KMS-11 (cell line): Measurements from ENCODE around the gene FAXDC2.

ENCODE experiments used
- H2AFZ ChIP-seq: fragments of 200-600 bp; sonication (generic); 2 replicates; pipeline ENCODE4 v1.6.1; 2016; ENCODE audit warnings: antibody characterized with exemption, mixed run types, low read depth
- H3K27ac ChIP-seq: fragments of 200-600 bp; sonication (generic); 2 replicates; pipeline ENCODE4 v1.6.1; 2016; ENCODE audit warnings: mild to moderate bottlenecking, mixed run types
- H3K27me3 ChIP-seq: fragments of 200-600 bp; sonication (generic); 2 replicates; pipeline ENCODE4 v1.6.1; 2017; ENCODE audit warnings: mild to moderate bottlenecking, low read depth, mixed run types, moderate library complexity; ENCODE audit not compliant: insufficient read depth
- H3K36me3 ChIP-seq: fragments of 200-600 bp; sonication (generic); 2 replicates; pipeline ENCODE4 v1.6.1; 2017; ENCODE audit warnings: mild to moderate bottlenecking, mixed run types; ENCODE audit not compliant: insufficient read depth
- H3K4me1 ChIP-seq: fragments of 200-600 bp; sonication (generic); 2 replicates; pipeline ENCODE4 v1.6.1; 2016; ENCODE audit warnings: mild to moderate bottlenecking, low read depth, mixed run types; ENCODE audit not compliant: poor library complexity, severe bottlenecking
- H3K4me2 ChIP-seq: fragments of 200-600 bp; sonication (generic); 2 replicates; pipeline ENCODE4 v1.7.0; 2016; ENCODE audit warnings: mild to moderate bottlenecking, mixed run types
- H3K4me3 ChIP-seq: fragments of 200-600 bp; sonication (generic); IDR thresholded peaks from 2 replicates; pipeline ENCODE4 v1.6.1; 2017; ENCODE audit warnings: low read depth, low read length, mixed read lengths; ENCODE audit not compliant: insufficient read depth
- H3K79me2 ChIP-seq: fragments of 200-600 bp; sonication (generic); 2 replicates; pipeline ENCODE4 v1.6.1; 2016; ENCODE audit warnings: low read depth, mixed run types; ENCODE audit not compliant: insufficient read depth
- H3K9ac ChIP-seq: fragments of 200-600 bp; sonication (generic); 2 replicates; pipeline ENCODE4 v1.6.1; 2016; ENCODE audit warnings: mild to moderate bottlenecking, mixed run types
- H4K20me1 ChIP-seq: fragments of 200-600 bp; sonication (generic); 2 replicates; pipeline ENCODE4 v1.6.1; 2016; ENCODE audit warnings: mild to moderate bottlenecking, mixed run types; ENCODE audit not compliant: insufficient read depth
- TF ChIP-seq, protein P1 (sequence below): fragments of 200-600 bp; sonication (generic); conservative IDR thresholded peaks from 2 replicates; pipeline ENCODE4 v1.6.1; 2017; ENCODE audit warnings: low read depth, mild to moderate bottlenecking, antibody characterized with exemption, low read length, moderate library complexity, mixed read lengths

Gene FAXDC2

DNA sequence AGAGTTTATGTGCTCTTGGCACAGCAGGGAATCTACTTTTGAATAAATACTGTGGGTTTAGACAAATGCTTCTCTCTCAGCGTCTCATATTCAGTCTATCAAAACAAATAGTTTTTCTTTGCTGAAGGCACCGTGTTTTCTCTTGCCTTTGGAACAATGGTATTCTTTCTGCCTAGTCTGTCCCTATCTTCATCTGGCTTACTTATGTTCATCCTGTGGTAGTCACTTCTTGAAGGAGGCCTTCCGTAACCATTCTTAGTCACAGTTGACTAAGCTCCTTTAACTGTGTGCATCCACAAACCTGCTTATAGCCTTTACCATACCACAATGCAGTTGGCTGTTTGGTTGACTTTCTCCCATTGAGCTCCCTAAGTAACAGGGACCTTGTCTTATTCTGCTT lies 49.3 kb downstream of the FAXDC2 start:
- Histone ChIP-seq H4K20me1 (no peaks in the 10 kb centered on the region), H3K27ac (no peak overlapping the region), H2AFZ (no peak overlapping the region), H3K4me3 (no peak overlapping the region), H3K79me2 (peaks cover 6% of the 10 kb centered on the region; the same call in 1 of the 2 replicates), H3K27me3 (no peaks in the 10 kb centered on the region), H3K4me2 (no peak overlapping the region), H3K4me1 (no peaks in the 10 kb centered on the region), H3K9ac (no peak overlapping the region), H3K36me3 (0 out of 2 replicates have a peak, but pooled peaks cover 3% of the 10 kb centered on the region)
- TF ChIP-seq, protein P1, sequence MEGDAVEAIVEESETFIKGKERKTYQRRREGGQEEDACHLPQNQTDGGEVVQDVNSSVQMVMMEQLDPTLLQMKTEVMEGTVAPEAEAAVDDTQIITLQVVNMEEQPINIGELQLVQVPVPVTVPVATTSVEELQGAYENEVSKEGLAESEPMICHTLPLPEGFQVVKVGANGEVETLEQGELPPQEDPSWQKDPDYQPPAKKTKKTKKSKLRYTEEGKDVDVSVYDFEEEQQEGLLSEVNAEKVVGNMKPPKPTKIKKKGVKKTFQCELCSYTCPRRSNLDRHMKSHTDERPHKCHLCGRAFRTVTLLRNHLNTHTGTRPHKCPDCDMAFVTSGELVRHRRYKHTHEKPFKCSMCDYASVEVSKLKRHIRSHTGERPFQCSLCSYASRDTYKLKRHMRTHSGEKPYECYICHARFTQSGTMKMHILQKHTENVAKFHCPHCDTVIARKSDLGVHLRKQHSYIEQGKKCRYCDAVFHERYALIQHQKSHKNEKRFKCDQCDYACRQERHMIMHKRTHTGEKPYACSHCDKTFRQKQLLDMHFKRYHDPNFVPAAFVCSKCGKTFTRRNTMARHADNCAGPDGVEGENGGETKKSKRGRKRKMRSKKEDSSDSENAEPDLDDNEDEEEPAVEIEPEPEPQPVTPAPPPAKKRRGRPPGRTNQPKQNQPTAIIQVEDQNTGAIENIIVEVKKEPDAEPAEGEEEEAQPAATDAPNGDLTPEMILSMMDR = no peak

DNA sequence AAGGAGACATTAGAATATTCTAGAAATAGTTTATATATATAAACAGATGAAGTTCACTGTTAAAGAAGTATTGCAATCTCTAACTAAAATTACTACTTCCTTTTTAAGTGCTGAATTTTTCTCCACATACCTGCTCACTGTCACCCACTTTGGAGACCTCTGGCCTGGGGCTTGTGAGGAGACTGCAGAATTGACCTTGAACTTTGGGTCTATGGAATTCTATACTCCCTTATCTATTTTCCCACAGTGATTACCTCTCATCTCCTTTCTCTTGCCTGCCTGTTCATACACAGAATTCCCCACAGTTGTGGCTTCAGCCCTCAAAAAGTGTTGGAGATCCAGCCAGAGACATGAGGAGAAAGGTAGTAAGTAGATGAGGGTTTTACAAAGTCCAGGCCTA lies 49.8 kb downstream of the FAXDC2 start:
- TF ChIP-seq, protein P1 = no peak
- H2AFZ ChIP-seq = no peak overlapping the region
- H3K4me2 ChIP-seq = no peak overlapping the region
- H3K9ac ChIP-seq = no peak overlapping the region
- no peaks in the 10 kb centered on the region for H3K4me1 ChIP-seq
- H3K27me3 ChIP-seq = no peaks in the 10 kb centered on the region
- no peak overlapping the region for H3K4me3 ChIP-seq
- no peak overlapping the region for H3K27ac ChIP-seq
- peaks cover 6% of the 10 kb centered on the region; the same call in 1 of the 2 replicates for H3K79me2 ChIP-seq
- H3K36me3 ChIP-seq = 0 out of 2 replicates have a peak, but pooled peaks cover 3% of the 10 kb centered on the region
- H4K20me1 ChIP-seq = no peaks in the 10 kb centered on the region

DNA sequence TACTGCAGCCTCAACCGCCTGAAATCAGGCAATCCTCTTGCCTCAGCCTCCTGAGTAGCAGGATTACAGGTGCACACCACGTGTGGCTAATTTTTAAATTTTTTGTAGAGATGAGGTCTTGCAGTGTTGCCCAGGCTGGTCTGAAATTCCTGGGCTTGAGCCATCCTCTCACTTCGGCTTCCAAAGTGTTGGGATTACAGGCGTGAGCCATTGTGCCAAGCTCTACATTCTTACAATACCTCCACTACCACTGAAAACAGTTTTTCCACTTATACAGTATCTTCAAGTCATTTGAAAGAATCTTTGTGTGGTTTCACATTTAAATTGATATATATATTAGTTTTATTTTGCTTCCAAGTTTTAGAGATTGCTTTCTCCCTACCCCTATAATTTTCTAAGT lies 52.6 kb downstream of the FAXDC2 start:
- H3K4me2 ChIP-seq = no peak overlapping the region
- 0 out of 2 replicates have a peak, but pooled peaks cover 3% of the 10 kb centered on the region for H3K36me3 ChIP-seq
- no peak overlapping the region for H3K27ac ChIP-seq
- H3K9ac ChIP-seq = no peak overlapping the region
- peaks cover 6% of the 10 kb centered on the region; the same call in 1 of the 2 replicates for H3K79me2 ChIP-seq
- TF ChIP-seq, protein P1 = no peak
- H3K4me1 ChIP-seq = no peaks in the 10 kb centered on the region
- no peaks in the 10 kb centered on the region for H3K27me3 ChIP-seq
- H2AFZ ChIP-seq = no peak overlapping the region
- H3K4me3 ChIP-seq = no peak overlapping the region
- no peaks in the 10 kb centered on the region for H4K20me1 ChIP-seq

DNA sequence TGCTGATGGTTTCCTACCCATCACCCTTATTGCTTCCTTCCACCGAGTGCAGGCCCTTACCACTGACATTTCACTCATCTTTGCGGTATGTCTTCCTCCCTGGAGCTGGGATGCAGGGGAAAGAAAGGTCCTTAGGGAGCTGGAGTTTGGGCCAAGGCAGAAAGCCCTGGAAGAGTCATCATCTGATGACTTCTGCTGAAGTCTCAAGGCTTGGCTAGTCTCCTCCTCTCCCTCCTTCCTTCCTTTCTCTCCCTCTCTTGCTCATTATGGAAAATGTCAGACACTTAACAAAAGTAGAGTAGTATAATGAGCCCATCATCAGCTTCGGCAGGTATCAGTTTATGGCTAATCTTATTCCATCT lies 55.2 kb downstream of the FAXDC2 start:
- Histone ChIP-seq H3K4me1 (no peaks in the 10 kb centered on the region), H3K9ac (no peak overlapping the region), H2AFZ (no peak overlapping the region), H4K20me1 (no peaks in the 10 kb centered on the region), H3K79me2 (no peaks in the 10 kb centered on the region; the same call in 1 of the 2 replicates), H3K27me3 (no peaks in the 10 kb centered on the region), H3K4me2 (no peak overlapping the region), H3K36me3 (no peaks in the 10 kb centered on the region), H3K4me3 (no peak overlapping the region), H3K27ac (no peak overlapping the region)
- TF ChIP-seq, protein P1 = no peak
